HepG2 (cell line): ENCODE data around the gene RPL37. TPM values are rescaled to one million over a fixed set of nuclear protein-coding genes. Genes with fewer than 3 reads are reported as not detected.

Source experiments
- ATAD3A ChIP-seq: sonication (generic); formaldehyde crosslinking; IDR thresholded peaks from 2 replicates; pipeline ENCODE4 v1.4.0; 2020; ENCODE audit warnings: missing genetic modification reagents
- DNMT3B ChIP-seq: conservative IDR thresholded peaks from 2 replicates; pipeline ENCODE4 v1.6.1; 2016; ENCODE audit warnings: missing biosample characterization, control low read depth
- ESRRA ChIP-seq: sonication (generic); formaldehyde crosslinking; IDR thresholded peaks from 2 replicates; pipeline ENCODE4 v1.5.1; 2020; ENCODE audit warnings: mild to moderate bottlenecking, low read depth, missing genetic modification reagents
- GABPB1 ChIP-seq: IDR thresholded peaks from 2 replicates; pipeline ENCODE4 v1.6.1; 2016; ENCODE audit warnings: mild to moderate bottlenecking, missing genetic modification reagents, moderate library complexity, missing compliant biosample characterization
- GATAD1 ChIP-seq: IDR thresholded peaks from 2 replicates; pipeline ENCODE4 v1.6.1; 2016; ENCODE audit warnings: missing genetic modification reagents, missing compliant biosample characterization
- NFE2 ChIP-seq: sonication (generic); formaldehyde crosslinking; IDR thresholded peaks from 2 replicates; pipeline ENCODE4 v1.4.0; 2020; ENCODE audit warnings: missing genetic modification reagents
- NFRKB ChIP-seq: fragments of 450-650 bp; IDR thresholded peaks from 2 replicates; pipeline ENCODE4 v1.6.1; 2017
- NPAS2 ChIP-seq: sonication (generic); formaldehyde crosslinking; IDR thresholded peaks from 2 replicates; pipeline ENCODE4 v1.8.0; 2022; ENCODE audit warnings: mild to moderate bottlenecking, missing genetic modification reagents, borderline replicate concordance
- NR3C1 ChIP-seq: sonication (generic); formaldehyde crosslinking; IDR thresholded peaks from 2 replicates; pipeline ENCODE4 v1.4.0; 2020; ENCODE audit warnings: missing genetic modification reagents
- SALL2 ChIP-seq: sonication (generic); formaldehyde crosslinking; IDR thresholded peaks from 2 replicates; pipeline ENCODE4 v1.8.1; 2023; ENCODE audit warnings: mild to moderate bottlenecking, missing genetic modification reagents, inconsistent platforms
- SP5 ChIP-seq: IDR thresholded peaks from 2 replicates; pipeline ENCODE4 v1.6.1; 2016; ENCODE audit warnings: low read depth, borderline replicate concordance
- SRSF4 ChIP-seq: fragments of 200-400 bp; formaldehyde crosslinking; IDR thresholded peaks from one replicate; pipeline ENCODE4 v1.6.1; 2018; ENCODE audit warnings: mild to moderate bottlenecking, low read depth, low read length, moderate library complexity; ENCODE audit not compliant: poor library complexity, severe bottlenecking
- TEAD2 ChIP-seq: sonication (generic); formaldehyde crosslinking; IDR thresholded peaks from 2 replicates; pipeline ENCODE4 v1.9.0; 2021; ENCODE audit warnings: missing genetic modification reagents
- THAP11 ChIP-seq: IDR thresholded peaks from 2 replicates; pipeline ENCODE4 v1.6.1; 2016; ENCODE audit warnings: missing biosample characterization, missing genetic modification reagents
- YY1 ChIP-seq: IDR thresholded peaks from 2 replicates; pipeline ENCODE4 v1.6.1; 2011; ENCODE audit warnings: low read length, low read depth, moderate library complexity, mild to moderate bottlenecking; ENCODE audit not compliant: insufficient read depth, insufficient replicate concordance
- ZFP36L1 ChIP-seq: sonication (generic); formaldehyde crosslinking; IDR thresholded peaks from 2 replicates; pipeline ENCODE4 v1.8.0; 2022; ENCODE audit warnings: mild to moderate bottlenecking, missing genetic modification reagents, moderate library complexity
- ZNF292 ChIP-seq: sonication (generic); formaldehyde crosslinking; IDR thresholded peaks from 2 replicates; pipeline ENCODE4 v1.8.1; 2022; ENCODE audit warnings: mild to moderate bottlenecking, low read depth, missing genetic modification reagents, borderline replicate concordance
- ZNF510 ChIP-seq: sonication (generic); formaldehyde crosslinking; IDR thresholded peaks from 2 replicates; pipeline ENCODE4 v1.4.0; 2020; ENCODE audit warnings: low read depth, mild to moderate bottlenecking, missing genetic modification reagents
- ZNF572 ChIP-seq: sonication (generic); formaldehyde crosslinking; IDR thresholded peaks from 2 replicates; pipeline ENCODE4 v1.5.1; 2020; ENCODE audit warnings: mild to moderate bottlenecking, missing genetic modification reagents
- polyA plus RNA-seq, 8 experiments: library from polyadenylated mRNA; depleted of rRNA in 3 of 8; stranded (reverse) in 7 of 8; unstranded in 1 of 8; fragments of >200 nt; fragmentation: Illumina TruSeq in 4 of 8; extraction: Trizol in 4 of 8; gene quantifications; 2 replicates each; pipeline versions ENCODE4 v1.2.1 to v1.2.3, GENCODE V29; 2011 to 2016; ENCODE audit warnings: low read depth in 4 of 8, missing spikeins in 1 of 8, mixed read lengths in 1 of 8; ENCODE audit not compliant: insufficient read depth in 1 of 8
- total RNA-seq, 5 experiments: library from RNA; depleted of rRNA; stranded (reverse); fragments of >200 nt; fragmentation: Illumina TruSeq; extraction: Trizol; gene quantifications; 2 replicates each; pipeline ENCODE4 v1.2.3, GENCODE V29; 2016; ENCODE audit warnings: low read depth in 1 of 5
- TF ChIP-seq, protein P1 (sequence below): sonication (generic); formaldehyde crosslinking; IDR thresholded peaks from 2 replicates; pipeline ENCODE4 v1.4.0; 2020; ENCODE audit warnings: mild to moderate bottlenecking, missing genetic modification reagents, borderline replicate concordance
- TF ChIP-seq, protein P2 (sequence below): IDR thresholded peaks from 2 replicates; pipeline ENCODE4 v1.6.1; 2016; ENCODE audit warnings: missing compliant biosample characterization, missing genetic modification reagents, borderline replicate concordance
- TF ChIP-seq, protein P3 (sequence below): sonication (generic); formaldehyde crosslinking; conservative IDR thresholded peaks from 2 replicates; pipeline ENCODE4 v1.5.0; 2020; ENCODE audit warnings: missing genetic modification reagents
- TF ChIP-seq, protein P4 (sequence below): sonication (generic); formaldehyde crosslinking; IDR thresholded peaks from 2 replicates; pipeline ENCODE4 v1.8.0; 2022; ENCODE audit warnings: mild to moderate bottlenecking, missing genetic modification reagents

Gene RPL37
- total and polyA plus RNA-seq, 2 of the 13 experiments (the other 11 are each of a cell fraction or from before 2014, with no cell fraction given), result 1,981 to 3,367 TPM

DNA sequence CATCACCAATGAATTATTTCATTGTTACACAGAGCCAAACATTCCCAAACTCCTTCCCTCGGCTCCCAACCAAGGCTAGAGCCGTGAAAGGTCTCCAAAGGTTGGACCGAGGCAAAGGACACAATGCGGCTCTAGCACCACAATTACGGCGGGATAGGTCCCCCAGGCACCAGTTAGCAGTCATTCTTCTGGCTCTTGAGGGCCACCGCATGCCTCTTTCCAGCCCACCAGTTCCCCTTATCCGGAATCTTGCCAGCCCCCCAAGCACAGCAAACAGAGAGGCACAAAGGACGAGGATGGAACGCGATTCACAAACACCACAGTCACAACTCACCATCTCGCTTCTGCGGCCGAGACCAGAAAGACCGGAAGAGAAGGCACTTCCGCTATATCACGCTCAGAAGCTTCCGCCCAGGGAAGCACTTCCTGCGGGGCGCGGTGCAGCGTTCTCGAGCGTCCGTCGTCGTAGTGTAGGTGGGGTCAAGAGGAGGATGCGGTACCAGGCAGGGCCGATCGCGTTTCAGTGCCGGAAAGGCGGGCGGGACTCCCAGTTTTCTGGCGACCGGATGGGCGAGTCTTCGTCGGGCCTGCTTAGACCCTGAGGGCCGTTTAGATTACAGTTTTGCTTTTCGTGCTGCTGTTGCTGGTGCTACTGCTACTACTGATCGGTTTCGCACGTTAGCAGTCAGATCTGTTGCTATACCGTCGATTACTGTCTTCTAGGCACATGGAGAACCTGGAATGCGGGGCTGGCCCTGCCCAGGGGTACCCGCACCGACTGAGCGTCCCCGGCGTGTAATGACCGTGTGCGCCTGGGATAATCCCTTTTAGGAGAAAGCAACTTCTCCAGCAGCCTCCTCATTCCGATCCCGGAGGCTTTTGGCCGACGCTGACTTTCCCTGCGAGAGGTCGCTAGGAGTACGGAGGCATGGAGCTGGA is at the start of gene RPL37 (continued):
- TF ChIP-seq, protein P1, sequence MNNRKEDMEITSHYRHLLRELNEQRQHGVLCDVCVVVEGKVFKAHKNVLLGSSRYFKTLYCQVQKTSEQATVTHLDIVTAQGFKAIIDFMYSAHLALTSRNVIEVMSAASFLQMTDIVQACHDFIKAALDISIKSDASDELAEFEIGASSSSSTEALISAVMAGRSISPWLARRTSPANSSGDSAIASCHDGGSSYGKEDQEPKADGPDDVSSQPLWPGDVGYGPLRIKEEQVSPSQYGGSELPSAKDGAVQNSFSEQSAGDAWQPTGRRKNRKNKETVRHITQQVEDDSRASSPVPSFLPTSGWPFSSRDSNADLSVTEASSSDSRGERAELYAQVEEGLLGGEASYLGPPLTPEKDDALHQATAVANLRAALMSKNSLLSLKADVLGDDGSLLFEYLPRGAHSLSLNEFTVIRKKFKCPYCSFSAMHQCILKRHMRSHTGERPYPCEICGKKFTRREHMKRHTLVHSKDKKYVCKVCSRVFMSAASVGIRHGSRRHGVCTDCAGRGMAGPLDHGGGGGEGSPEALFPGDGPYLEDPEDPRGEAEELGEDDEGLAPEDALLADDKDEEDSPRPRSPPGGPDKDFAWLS (CRISPR knock-in tag), result no peak
- no peak; the same call in 1 of the 2 replicates for TF ChIP-seq NFRKB
- TF ChIP-seq NPAS2, result no peak
- TF ChIP-seq DNMT3B (CRISPR knock-in tag), result peak; percentile 69; the same call in 1 of the 2 replicates
- TF ChIP-seq, protein P2, sequence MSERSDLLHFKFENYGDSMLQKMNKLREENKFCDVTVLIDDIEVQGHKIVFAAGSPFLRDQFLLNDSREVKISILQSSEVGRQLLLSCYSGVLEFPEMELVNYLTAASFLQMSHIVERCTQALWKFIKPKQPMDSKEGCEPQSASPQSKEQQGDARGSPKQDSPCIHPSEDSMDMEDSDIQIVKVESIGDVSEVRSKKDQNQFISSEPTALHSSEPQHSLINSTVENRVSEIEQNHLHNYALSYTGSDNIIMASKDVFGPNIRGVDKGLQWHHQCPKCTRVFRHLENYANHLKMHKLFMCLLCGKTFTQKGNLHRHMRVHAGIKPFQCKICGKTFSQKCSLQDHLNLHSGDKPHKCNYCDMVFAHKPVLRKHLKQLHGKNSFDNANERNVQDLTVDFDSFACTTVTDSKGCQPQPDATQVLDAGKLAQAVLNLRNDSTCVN, result peak; percentile 87; the same call in 1 of the 2 replicates
- peak; percentile 98 for TF ChIP-seq THAP11 (CRISPR knock-in tag)
- peak; percentile 80 for TF ChIP-seq ESRRA (CRISPR knock-in tag)
- TF ChIP-seq ATAD3A (CRISPR knock-in tag), result peak; percentile 17; the same call in 1 of the 2 replicates
- peak; percentile 100 for TF ChIP-seq GABPB1 (CRISPR knock-in tag)
- peak; percentile 78; the same call in 1 of the 2 replicates for TF ChIP-seq ZNF572
- peak; percentile 85 for TF ChIP-seq YY1
- TF ChIP-seq, protein P3, sequence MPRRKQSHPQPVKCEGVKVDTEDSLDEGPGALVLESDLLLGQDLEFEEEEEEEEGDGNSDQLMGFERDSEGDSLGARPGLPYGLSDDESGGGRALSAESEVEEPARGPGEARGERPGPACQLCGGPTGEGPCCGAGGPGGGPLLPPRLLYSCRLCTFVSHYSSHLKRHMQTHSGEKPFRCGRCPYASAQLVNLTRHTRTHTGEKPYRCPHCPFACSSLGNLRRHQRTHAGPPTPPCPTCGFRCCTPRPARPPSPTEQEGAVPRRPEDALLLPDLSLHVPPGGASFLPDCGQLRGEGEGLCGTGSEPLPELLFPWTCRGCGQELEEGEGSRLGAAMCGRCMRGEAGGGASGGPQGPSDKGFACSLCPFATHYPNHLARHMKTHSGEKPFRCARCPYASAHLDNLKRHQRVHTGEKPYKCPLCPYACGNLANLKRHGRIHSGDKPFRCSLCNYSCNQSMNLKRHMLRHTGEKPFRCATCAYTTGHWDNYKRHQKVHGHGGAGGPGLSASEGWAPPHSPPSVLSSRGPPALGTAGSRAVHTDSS (CRISPR knock-in tag), result no peak
- peak; percentile 28; the same call in 1 of the 2 replicates for TF ChIP-seq ZNF292 (CRISPR knock-in tag)
- no peak; the same call in 1 of the 2 replicates for TF ChIP-seq ZNF510
- no peak for TF ChIP-seq NR3C1 (CRISPR knock-in tag)
- TF ChIP-seq SRSF4, result no peak
- peak; percentile 52; the same call in 1 of the 2 replicates for TF ChIP-seq NFE2 (CRISPR knock-in tag)
- TF ChIP-seq ZFP36L1, result no peak; the same call in 1 of the 2 replicates
- TF ChIP-seq SP5 (CRISPR knock-in tag), result peak; percentile 88
- TF ChIP-seq, protein P4, sequence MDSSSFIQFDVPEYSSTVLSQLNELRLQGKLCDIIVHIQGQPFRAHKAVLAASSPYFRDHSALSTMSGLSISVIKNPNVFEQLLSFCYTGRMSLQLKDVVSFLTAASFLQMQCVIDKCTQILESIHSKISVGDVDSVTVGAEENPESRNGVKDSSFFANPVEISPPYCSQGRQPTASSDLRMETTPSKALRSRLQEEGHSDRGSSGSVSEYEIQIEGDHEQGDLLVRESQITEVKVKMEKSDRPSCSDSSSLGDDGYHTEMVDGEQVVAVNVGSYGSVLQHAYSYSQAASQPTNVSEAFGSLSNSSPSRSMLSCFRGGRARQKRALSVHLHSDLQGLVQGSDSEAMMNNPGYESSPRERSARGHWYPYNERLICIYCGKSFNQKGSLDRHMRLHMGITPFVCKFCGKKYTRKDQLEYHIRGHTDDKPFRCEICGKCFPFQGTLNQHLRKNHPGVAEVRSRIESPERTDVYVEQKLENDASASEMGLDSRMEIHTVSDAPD, result no peak
- peak; percentile 97 for TF ChIP-seq SALL2 (CRISPR knock-in tag)
- no peak for TF ChIP-seq TEAD2 (CRISPR knock-in tag)
- peak; percentile 97 for TF ChIP-seq GATAD1 (CRISPR knock-in tag)
